Embryonic facial prominence (tissue), 1 donor: ENCODE measurements around the gene LSM3.
A peak's percentile ranks its signal among the peaks of the same experiment; 100 is the strongest.

ENCODE experiments used
- DNase-seq: peaks from one replicate; pipeline ENCODE4 v3.0.0-alpha.2; 2016; ENCODE audit errors: extremely low spot score

LSM3 gene

GRCh38 chr3:14178247-14179113 lies at the start of gene LSM3, which contains the start of gene XPC:
Gene LSM3, plus strand, starts transcription at chr3:14178817. Its CDS starts 44 bp downstream, at chr3:14178861.
Gene XPC, minus strand, starts transcription at chr3:14178601. Its CDS starts 33 bp downstream, at chr3:14178568.
- DNase-seq, result peak; percentile 99

- no peak for DNase-seq
Measured at GRCh38 chr3:14129296-14129695, 49.3 kb upstream of the LSM3 start.

GRCh38 chr3:14130230-14130629 lies 48.4 kb upstream of the LSM3 start:
- no peak for DNase-seq

GRCh38 chr3:14130707-14131106 lies 47.9 kb upstream of the LSM3 start:
- no peak for DNase-seq

DNA sequence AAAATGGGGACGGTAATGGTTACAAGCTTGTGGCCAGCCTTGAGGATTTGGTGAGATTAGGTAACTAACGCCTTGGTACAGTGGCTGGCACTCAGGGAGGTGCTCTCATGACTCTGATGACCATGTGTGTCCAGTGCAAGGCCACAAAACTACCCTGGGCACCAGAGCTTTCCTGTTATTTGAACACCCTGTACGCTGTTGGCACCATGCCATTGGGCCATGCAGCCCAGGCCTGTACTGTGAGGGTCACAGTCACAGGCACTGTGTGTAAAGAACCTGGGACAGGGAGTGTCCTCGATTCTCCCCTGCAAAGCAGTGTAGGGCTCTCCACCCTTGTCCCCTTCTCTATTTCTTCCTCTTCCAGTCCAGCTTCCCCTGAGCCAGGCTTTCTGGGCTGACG lies 47.5 kb upstream of the LSM3 start:
- DNase-seq, result no peak

- no peak for DNase-seq
Measured at GRCh38 chr3:14132120-14132519, 46.5 kb upstream of the LSM3 start.

- no peak for DNase-seq
Measured at GRCh38 chr3:14132689-14133088, 45.9 kb upstream of the LSM3 start.

DNA sequence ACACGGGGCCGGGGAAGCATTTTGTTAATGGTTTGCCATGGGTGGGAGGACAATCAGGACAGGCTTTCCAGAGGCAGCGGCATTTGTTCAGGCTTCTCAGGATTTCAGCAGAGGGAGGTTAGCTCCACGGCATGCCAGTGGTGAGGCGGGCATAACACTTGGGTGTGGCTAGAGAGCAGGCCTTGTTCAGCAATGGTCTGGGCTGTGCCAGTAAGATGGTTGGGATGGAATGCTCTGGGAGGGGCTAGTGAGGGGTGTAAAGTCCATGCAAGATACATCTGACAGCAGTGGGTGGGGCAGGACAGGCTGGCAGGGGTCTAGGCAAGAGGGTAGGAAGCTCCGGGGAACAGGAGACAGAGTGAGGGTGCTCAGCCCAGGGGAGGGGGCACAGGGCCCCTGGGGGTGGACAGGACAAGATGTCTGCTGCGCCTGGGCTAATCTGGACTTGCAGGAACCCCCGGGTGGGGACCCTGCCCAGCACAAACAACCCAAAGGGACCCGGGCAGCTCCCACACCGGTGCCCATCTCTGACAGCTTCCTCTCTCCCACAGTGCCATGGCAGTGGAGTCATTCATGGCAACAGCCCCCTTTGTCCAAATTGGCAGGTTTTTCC lies 45.3 kb upstream of the LSM3 start:
- no peak for DNase-seq

DNA sequence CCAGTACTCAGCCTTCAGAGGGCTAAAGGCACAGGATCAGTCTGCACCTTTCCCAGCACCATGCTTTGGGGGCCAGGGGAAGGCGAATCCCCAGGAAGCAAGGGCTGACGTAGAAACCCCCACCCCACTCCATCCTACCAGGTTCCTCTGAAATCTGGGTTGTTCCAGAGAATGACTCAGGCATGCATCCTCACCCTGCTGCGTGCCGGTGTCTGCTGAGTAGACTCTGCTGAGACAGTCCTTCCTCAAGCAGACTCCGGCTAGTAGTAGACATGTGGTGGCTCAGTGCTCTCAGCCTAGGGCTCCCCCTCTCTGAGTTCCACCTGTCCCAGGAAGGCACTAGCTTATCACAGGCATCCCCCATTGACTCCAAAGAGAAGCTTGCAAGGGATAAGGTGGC lies 44.7 kb upstream of the LSM3 start:
- no peak for DNase-seq

DNA sequence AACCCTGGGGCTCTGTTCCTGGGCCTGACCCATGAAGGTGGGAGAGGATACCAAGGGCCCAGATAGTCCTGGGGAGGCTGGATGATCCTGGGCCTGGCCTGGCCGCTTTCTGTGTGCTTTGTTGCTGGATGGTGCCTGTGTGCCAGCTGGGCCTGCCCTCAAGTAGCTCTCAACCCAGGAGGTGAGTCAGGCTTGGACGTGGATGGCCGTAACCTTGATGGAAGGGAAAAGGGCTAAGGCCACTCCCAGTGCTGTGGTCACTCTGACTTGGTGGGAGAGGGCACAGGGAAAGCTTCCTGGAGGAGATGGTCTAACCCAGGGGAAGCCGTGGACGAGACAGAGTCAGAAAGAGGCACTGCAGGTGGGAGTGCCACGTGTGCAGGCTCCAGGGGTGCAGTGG lies 44.3 kb upstream of the LSM3 start:
- DNase-seq, result no peak

- no peak for DNase-seq
Measured at GRCh38 chr3:14135581-14135980, 43.0 kb upstream of the LSM3 start.

DNA sequence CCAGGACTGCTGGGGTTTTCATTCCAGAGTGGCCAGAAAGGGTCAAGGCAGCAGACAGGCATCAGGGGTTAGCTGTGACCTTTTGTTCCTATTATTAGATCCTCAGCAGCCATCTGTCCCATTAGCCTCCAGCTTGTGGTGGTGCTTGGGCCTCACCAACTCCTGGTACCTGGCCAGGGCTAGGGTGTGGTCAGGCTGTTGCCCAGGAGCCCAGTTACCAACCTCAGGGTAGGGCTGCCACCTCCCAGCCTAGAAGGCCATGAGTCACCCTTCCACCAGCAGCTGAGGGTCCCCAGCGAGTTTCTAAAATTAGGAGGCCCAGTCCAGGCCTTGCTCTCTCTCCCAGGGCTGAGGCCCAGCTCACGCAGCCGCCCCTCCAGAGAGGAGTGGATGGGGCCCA lies 41.6 kb upstream of the LSM3 start:
- DNase-seq, result no peak

DNA sequence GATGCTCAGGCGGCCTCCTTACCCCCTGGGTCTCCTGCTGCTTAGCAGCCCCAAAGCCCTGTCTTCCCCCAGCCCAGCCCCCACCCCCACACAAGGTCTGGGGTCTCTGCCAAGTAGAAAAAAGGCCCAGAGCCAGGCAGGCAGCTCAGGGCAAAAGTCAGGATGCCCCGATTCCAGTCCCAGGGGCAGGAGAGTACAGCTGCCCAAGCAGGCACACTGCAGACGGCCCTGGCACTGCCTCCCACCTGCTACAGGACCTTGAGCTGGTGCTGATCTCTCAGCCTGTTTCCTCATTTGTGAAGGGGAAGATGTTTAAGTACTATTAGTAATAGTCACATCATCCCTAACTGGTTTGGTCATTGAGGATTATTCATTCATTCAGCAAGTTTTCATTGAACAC lies 41.2 kb upstream of the LSM3 start:
- no peak for DNase-seq

- no peak for DNase-seq
Measured at GRCh38 chr3:14138109-14138877, 40.3 kb upstream of the LSM3 start.

- DNase-seq, result no peak
Measured at GRCh38 chr3:14138878-14139655, 39.5 kb upstream of the LSM3 start.

DNA sequence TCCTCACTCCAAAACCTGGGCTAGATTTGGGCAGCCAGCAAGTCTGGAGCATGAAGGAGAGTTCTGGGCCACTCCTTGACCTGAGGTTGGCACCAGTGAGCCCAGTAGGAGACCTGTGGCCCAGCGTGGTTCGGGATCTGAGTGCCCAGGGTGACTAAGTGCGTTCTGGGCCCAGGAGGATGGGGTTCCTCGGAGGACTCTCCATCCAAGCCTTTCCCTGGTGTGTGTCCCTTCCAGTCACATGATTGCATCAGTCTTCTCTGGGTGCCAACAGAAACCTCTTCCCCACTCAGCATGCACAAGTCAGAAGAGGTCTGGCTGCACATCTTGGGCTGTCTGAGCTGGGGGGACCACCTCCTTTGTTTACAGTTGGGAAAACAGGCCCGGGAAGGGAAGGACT lies 38.8 kb upstream of the LSM3 start:
- no peak for DNase-seq

GRCh38 chr3:14140668-14141067 lies 37.9 kb upstream of the LSM3 start:
- no peak for DNase-seq

GRCh38 chr3:14141144-14141543 lies 37.5 kb upstream of the LSM3 start:
- no peak for DNase-seq

- DNase-seq, result no peak
Measured at GRCh38 chr3:14141602-14142341, 36.8 kb upstream of the LSM3 start.

DNA sequence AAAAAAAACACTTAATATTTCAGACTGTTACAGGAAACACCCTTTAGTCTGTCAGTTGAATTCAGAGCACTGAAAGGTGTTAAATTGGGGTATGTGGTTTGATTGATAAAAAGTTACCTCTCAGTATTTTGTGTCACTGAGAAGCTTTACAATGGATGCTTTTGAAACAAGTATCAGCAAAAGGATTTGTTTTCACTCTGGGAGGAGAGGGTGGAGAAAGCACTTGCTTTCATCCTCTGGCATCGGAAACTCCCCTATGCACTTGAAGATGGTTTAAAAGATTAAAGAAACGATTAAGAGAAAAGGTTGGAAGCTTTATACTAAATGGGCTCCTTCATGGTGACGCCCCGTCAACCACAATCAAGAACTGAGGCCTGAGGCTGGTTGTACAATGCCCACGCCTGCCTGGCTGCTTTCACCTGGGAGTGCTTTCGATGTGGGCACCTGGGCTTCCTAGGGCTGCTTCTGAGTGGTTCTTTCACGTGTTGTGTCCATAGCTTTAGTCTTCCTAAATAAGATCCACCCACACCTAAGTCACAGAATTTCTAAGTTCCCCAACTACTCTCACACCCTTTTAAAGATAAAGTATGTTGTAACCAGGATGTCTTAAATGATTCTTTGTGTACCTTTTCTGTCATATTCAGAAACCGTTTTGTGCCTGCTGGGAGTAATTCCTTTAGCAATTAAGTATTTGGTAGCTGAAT lies 35.9 kb upstream of the LSM3 start:
- DNase-seq, result no peak
